ENCODE data around the gene PCDHB10. TPM values are rescaled to one million over a fixed set of nuclear protein-coding genes. Genes with fewer than 3 reads are reported as not detected.

The PCDHB10 gene
- total and polyA plus RNA-seq, 10 of the 15 experiments (the other 5 are each of a cell fraction or from before 2014, with no cell fraction given): 0.01 to 0.06 TPM; not detected in 8

GRCh38 chr5:141149812-141150211 is 42.3 kb upstream of the PCDHB10 start, which contains the start of gene PCDHB6:
TSS of gene PCDHB6 (plus strand) at chr5:141150057. CDS start at chr5:141150258, 201 bp downstream.
- FAIRE-seq (no peak), ATAC-seq (no peak; the same call in 2 of the 3 replicates), DNase-seq (ENCODE audit: low read depth, low spot score) (no peak)
- H3K4me1 ChIP-seq (ENCODE audit: control insufficient read depth, insufficient read depth, low read length): no peaks in the 10 kb centered on the region
- intact Hi-C loops (cut with micrococcal nuclease; ENCODE audit: unreplicated experiment): no loop called here
- H2AFZ ChIP-seq (ENCODE audit: control insufficient read depth, low read depth, low read length): no peak within 1 kb of the TSS
- TF ChIP-seq RCOR1 (conservative IDR thresholded peaks at IDR 0.05; ENCODE audit: low read depth, low read length) (no peak), SRF (IDR thresholded peaks at IDR 0.05; ENCODE audit: low read depth in 2 of 2, low read length in 2 of 2) (no peak), PML (IDR thresholded peaks at IDR 0.05; ENCODE audit: low read length) (no peak), CUX1 (IDR thresholded peaks at IDR 0.05; ENCODE audit: insufficient replicate concordance, low read depth, low read length) (no peak), ZBTB40 (IDR thresholded peaks at IDR 0.05; ENCODE audit: borderline replicate concordance) (no peak), E4F1 (IDR thresholded peaks at IDR 0.05; ENCODE audit: borderline replicate concordance, partially characterized antibody) (no peak), LARP7 (IDR thresholded peaks at IDR 0.05) (no peak)
- no peaks in the 10 kb centered on the region for H4K20me1 ChIP-seq (ENCODE audit: control insufficient read depth, insufficient read depth)
- H3K4me2 ChIP-seq (ENCODE audit: control insufficient read depth, insufficient read depth): no peak within 1 kb of the TSS
- H3K36me3 ChIP-seq (ENCODE audit: control insufficient read depth in 2 of 2, insufficient read depth in 2 of 2, low read length in 1 of 2): no peaks in the 10 kb centered on the region
- H3K9ac ChIP-seq (ENCODE audit: control insufficient read depth, insufficient read depth, low read length): no peak within 1 kb of the TSS
- H3K79me2 ChIP-seq (ENCODE audit: control insufficient read depth, insufficient read depth, low read length): no peaks in the 10 kb centered on the region
- BruUV-seq (replicated peaks): no TSS peak
- no peaks in the 10 kb centered on the region; the same call in 1 of the 3 replicates for H3K9me3 ChIP-seq (replicated peaks; ENCODE audit: control insufficient read depth, insufficient read depth, low read length)
- in situ Hi-C loops (cut with MboI): no loop called here
- H3K27me3 ChIP-seq (replicated peaks in 1 of 2; ENCODE audit: control insufficient read depth in 2 of 2, insufficient read depth in 2 of 2, low read length in 1 of 2): no peaks in the 10 kb centered on the region
- ChIA-PET CTCF (interaction anchor here (0.6 to 1.7 kb wide), 2 partner anchors 149 to 414 kb away, joined by 4 read pairs; no protein-coding TSS in a partner anchor), POLR2A (no interaction called here), SMC1A (ENCODE audit: uncharacterized antibody, unreplicated experiment) (no interaction called here), RAD21 (ENCODE audit: unreplicated experiment) (no interaction called here)
- 29% methylated on average over 18 of the region's 18 CpGs for WGBS (ENCODE audit: insufficient coverage, insufficient replicate concordance, low lambda C conversion rate, missing lambda C conversion rate)
- no peak within 1 kb of the TSS for H3K27ac ChIP-seq (ENCODE audit: control insufficient read depth, insufficient read depth)
- H3K4me3 ChIP-seq: no peak within 1 kb of the TSS
